Neural cell (in vitro differentiated cells): ENCODE measurements around the gene CEACAM19. TPM values are rescaled to one million over a fixed set of nuclear protein-coding genes. Genes with fewer than 3 reads are reported as not detected.

Experiments used
- H2AFZ ChIP-seq: fragments of 200-600, 300-800 bp; sonication (generic), shearing (Covaris generic); 2 replicates; pipeline ENCODE4 v1.6.0; 2014; ENCODE audit warnings: low read depth, mild to moderate bottlenecking, antibody characterized with exemption, low read length, moderate library complexity
- H3F3A ChIP-seq: fragments of 200-600 bp; shearing (Covaris generic); 2 replicates; pipeline ENCODE4 v1.6.1; 2016; ENCODE audit warnings: mild to moderate bottlenecking, moderate library complexity, mixed read lengths, antibody characterized with exemption, low read length; ENCODE audit not compliant: insufficient read depth, poor library complexity, severe bottlenecking
- H3K27ac ChIP-seq: fragments of 200-600, 300-800 bp; sonication (generic), shearing (Covaris generic); 2 replicates; pipeline ENCODE4 v1.5.1; 2014; ENCODE audit warnings: mild to moderate bottlenecking, low read length, moderate library complexity
- H3K27me3 ChIP-seq: fragments of 300-800, 200-600 bp; sonication (generic), shearing (Covaris generic); 2 replicates; pipeline ENCODE4 v1.6.0; 2014; ENCODE audit warnings: mild to moderate bottlenecking, low read depth, low read length, moderate library complexity; ENCODE audit not compliant: insufficient read depth
- H3K36me3 ChIP-seq: fragments of 300-800, 200-600 bp; sonication (generic), shearing (Covaris generic); 2 replicates; pipeline ENCODE4 v1.5.1; 2014; ENCODE audit warnings: mild to moderate bottlenecking, antibody characterized with exemption, low read length, moderate library complexity; ENCODE audit not compliant: insufficient read depth
- H3K4me2 ChIP-seq: fragments of 300-800, 200-600 bp; sonication (generic), shearing (Covaris generic); 2 replicates; pipeline ENCODE4 v1.6.0; 2014; ENCODE audit warnings: mild to moderate bottlenecking, low read length
- H3K4me3 ChIP-seq: fragments of 300-800, 200-600 bp; sonication (generic), shearing (Covaris generic); 2 replicates; pipeline ENCODE4 v1.5.1; 2014; ENCODE audit warnings: mild to moderate bottlenecking, low read length, moderate library complexity
- H3K79me2 ChIP-seq: fragments of 200-600 bp; shearing (Covaris generic); replicated peaks from 2 replicates; pipeline ENCODE4 v1.6.0; 2014; ENCODE audit warnings: mild to moderate bottlenecking, low read length, moderate library complexity; ENCODE audit not compliant: insufficient read depth
- H3K9ac ChIP-seq: fragments of 300-800, 200-600 bp; sonication (generic), shearing (Covaris generic); 2 replicates; pipeline ENCODE4 v1.6.1; 2016; ENCODE audit warnings: mild to moderate bottlenecking, low read length, mixed read lengths
- H3K9me2 ChIP-seq: fragments of 200-600 bp; shearing (Covaris generic); 2 replicates; pipeline ENCODE4 v1.6.1; 2016; ENCODE audit warnings: mild to moderate bottlenecking, low read length, mixed read lengths; ENCODE audit not compliant: insufficient read depth
- H3K9me3 ChIP-seq: fragments of 200-600, 300-800 bp; sonication (generic), shearing (Covaris generic); 2 replicates; pipeline ENCODE4 v1.6.1; 2016; ENCODE audit warnings: mild to moderate bottlenecking, mixed run types, low read length, moderate library complexity, mixed read lengths
- H4K20me1 ChIP-seq: fragments of 200-600 bp; shearing (Covaris generic); 2 replicates; pipeline ENCODE4 v1.6.1; 2016; ENCODE audit warnings: mild to moderate bottlenecking, mixed run types; ENCODE audit not compliant: insufficient read depth
- EP300 ChIP-seq: fragments of 450-650 bp; conservative IDR thresholded peaks from 2 replicates; pipeline ENCODE4 v1.6.1; 2014; ENCODE audit warnings: antibody characterized with exemption, mild to moderate bottlenecking, moderate library complexity; ENCODE audit not compliant: poor library complexity, severe bottlenecking
- EZH2 ChIP-seq: fragments of 200-600, 300-800 bp; shearing (Covaris generic), sonication (generic); IDR thresholded peaks from 2 replicates; pipeline ENCODE4 v1.6.1; 2014; ENCODE audit warnings: antibody characterized with exemption, low read length, borderline replicate concordance, mild to moderate bottlenecking; ENCODE audit not compliant: insufficient read depth, poor library complexity, severe bottlenecking
- MXI1 ChIP-seq: fragments of 450-650 bp; conservative IDR thresholded peaks from 2 replicates; pipeline ENCODE4 v1.6.1; 2014; ENCODE audit warnings: antibody characterized with exemption, mild to moderate bottlenecking; ENCODE audit not compliant: poor library complexity, severe bottlenecking
- POLR2AphosphoS5 ChIP-seq: IDR thresholded peaks from 2 replicates; pipeline ENCODE4 v1.6.1; 2012
- RAD21 ChIP-seq: fragments of 450-650 bp; conservative IDR thresholded peaks from 2 replicates; pipeline ENCODE4 v1.6.1; 2014; ENCODE audit warnings: antibody characterized with exemption, mild to moderate bottlenecking, moderate library complexity
- SMC3 ChIP-seq: fragments of 450-650 bp; conservative IDR thresholded peaks from 2 replicates; pipeline ENCODE4 v1.6.1; 2014; ENCODE audit warnings: antibody characterized with exemption, mild to moderate bottlenecking, moderate library complexity; ENCODE audit not compliant: poor library complexity
- TAF1 ChIP-seq: IDR thresholded peaks from 2 replicates; pipeline ENCODE4 v1.6.1; 2012; ENCODE audit warnings: low read depth
- polyA plus RNA-seq: library from polyadenylated mRNA; depleted of rRNA; stranded (reverse); fragments of >200 nt; gene quantifications from 2 replicates; pipeline ENCODE4 v1.2.3, GENCODE V29; 2014
- TF ChIP-seq, protein P1 (sequence below): IDR thresholded peaks from 2 replicates; pipeline ENCODE4 v1.6.1; 2012; ENCODE audit warnings: borderline replicate concordance
- TF ChIP-seq, protein P2 (sequence below): fragments of 450-650 bp; IDR thresholded peaks from 2 replicates; pipeline ENCODE4 v1.5.1; 2014; ENCODE audit warnings: antibody characterized with exemption, mild to moderate bottlenecking, moderate library complexity; ENCODE audit not compliant: poor library complexity, severe bottlenecking

CEACAM19 gene
- polyA plus RNA-seq, 1 donor from 2014 or later = 1.9 TPM

DNA sequence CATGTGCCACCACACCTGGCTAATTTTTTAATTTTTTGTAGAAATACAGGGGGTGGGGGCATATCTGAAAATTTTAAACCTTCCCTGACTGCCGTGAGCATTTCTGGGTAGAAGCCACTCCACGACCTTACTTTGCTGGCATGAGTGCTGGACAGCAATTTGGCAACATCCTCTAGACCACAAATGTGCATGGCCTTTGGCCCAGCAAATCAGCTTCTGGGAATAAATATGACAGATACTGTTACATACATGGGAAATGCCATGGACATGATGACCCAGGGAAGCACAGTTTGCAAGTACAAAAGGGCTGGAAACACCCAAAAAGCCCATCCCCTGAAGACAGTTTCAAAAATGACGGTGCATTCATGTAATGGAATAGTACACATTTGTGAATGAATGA is 30.8 kb upstream of the CEACAM19 start:
- Histone ChIP-seq H3K9me2 (no peaks in the 10 kb centered on the region), H2AFZ (no peak overlapping the region), H3K36me3 (no peaks in the 10 kb centered on the region), H3K27ac (no peak overlapping the region), H3K4me2 (no peak overlapping the region), H3F3A (no peaks in the 10 kb centered on the region), H3K4me3 (no peak overlapping the region), H3K9me3 (no peaks in the 10 kb centered on the region), H3K27me3 (peaks cover 4% of the 10 kb centered on the region), H3K79me2 (no peaks in the 10 kb centered on the region), H3K9ac (no peak overlapping the region), H4K20me1 (no peaks in the 10 kb centered on the region)
- no peak for TF ChIP-seq EZH2
- TF ChIP-seq EP300 = no peak
- TF ChIP-seq TAF1 = no peak
- TF ChIP-seq, protein P1, sequence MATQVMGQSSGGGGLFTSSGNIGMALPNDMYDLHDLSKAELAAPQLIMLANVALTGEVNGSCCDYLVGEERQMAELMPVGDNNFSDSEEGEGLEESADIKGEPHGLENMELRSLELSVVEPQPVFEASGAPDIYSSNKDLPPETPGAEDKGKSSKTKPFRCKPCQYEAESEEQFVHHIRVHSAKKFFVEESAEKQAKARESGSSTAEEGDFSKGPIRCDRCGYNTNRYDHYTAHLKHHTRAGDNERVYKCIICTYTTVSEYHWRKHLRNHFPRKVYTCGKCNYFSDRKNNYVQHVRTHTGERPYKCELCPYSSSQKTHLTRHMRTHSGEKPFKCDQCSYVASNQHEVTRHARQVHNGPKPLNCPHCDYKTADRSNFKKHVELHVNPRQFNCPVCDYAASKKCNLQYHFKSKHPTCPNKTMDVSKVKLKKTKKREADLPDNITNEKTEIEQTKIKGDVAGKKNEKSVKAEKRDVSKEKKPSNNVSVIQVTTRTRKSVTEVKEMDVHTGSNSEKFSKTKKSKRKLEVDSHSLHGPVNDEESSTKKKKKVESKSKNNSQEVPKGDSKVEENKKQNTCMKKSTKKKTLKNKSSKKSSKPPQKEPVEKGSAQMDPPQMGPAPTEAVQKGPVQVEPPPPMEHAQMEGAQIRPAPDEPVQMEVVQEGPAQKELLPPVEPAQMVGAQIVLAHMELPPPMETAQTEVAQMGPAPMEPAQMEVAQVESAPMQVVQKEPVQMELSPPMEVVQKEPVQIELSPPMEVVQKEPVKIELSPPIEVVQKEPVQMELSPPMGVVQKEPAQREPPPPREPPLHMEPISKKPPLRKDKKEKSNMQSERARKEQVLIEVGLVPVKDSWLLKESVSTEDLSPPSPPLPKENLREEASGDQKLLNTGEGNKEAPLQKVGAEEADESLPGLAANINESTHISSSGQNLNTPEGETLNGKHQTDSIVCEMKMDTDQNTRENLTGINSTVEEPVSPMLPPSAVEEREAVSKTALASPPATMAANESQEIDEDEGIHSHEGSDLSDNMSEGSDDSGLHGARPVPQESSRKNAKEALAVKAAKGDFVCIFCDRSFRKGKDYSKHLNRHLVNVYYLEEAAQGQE = no peak
- TF ChIP-seq MXI1 = no peak
- no peak for TF ChIP-seq RAD21
- TF ChIP-seq SMC3 = no peak
- TF ChIP-seq POLR2AphosphoS5 = no peak
- TF ChIP-seq, protein P2, sequence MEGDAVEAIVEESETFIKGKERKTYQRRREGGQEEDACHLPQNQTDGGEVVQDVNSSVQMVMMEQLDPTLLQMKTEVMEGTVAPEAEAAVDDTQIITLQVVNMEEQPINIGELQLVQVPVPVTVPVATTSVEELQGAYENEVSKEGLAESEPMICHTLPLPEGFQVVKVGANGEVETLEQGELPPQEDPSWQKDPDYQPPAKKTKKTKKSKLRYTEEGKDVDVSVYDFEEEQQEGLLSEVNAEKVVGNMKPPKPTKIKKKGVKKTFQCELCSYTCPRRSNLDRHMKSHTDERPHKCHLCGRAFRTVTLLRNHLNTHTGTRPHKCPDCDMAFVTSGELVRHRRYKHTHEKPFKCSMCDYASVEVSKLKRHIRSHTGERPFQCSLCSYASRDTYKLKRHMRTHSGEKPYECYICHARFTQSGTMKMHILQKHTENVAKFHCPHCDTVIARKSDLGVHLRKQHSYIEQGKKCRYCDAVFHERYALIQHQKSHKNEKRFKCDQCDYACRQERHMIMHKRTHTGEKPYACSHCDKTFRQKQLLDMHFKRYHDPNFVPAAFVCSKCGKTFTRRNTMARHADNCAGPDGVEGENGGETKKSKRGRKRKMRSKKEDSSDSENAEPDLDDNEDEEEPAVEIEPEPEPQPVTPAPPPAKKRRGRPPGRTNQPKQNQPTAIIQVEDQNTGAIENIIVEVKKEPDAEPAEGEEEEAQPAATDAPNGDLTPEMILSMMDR = no peak

DNA sequence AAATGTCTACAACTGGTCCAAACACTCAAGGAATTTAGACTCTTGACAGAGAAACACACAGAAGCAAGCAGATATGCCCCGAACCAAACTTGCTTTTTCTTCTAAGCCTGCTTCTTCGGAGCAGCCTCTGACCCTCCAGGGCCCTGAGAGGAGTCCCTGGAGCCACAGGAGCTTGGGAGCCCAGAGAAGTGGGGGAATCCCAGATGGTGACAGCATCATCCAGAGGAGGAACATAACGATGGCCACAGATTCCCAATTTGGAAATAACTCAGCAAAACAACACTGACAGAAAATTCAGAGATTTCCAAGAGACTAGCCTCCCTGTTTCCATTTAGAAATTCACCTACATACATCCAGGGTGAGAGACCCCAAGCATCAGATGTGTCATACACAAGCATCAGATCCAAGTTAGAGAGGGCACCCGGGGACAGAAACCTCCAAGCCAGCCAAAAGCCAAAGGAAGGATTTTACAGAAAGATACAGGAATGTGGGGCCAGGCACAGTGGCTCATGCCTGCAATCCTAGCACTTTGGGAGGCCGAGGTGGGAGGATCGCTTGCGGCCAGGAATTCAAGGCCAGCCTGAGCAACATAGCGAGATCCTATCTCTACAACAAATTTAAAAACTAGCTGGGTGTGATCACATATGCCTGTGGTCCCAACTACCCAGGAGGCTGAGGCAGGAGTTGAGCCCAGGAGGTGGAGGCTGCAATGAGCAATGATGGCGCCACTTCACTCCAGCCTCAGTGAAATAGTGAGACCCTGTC is 29.6 kb upstream of the CEACAM19 start:
- H3K4me3 ChIP-seq = no peak overlapping the region
- H3K79me2 ChIP-seq = no peaks in the 10 kb centered on the region
- H2AFZ ChIP-seq = no peak overlapping the region
- no peak overlapping the region for H3K9ac ChIP-seq
- H3K9me3 ChIP-seq = no peaks in the 10 kb centered on the region
- H3K9me2 ChIP-seq = no peaks in the 10 kb centered on the region
- no peaks in the 10 kb centered on the region for H3F3A ChIP-seq
- H4K20me1 ChIP-seq = no peaks in the 10 kb centered on the region
- H3K36me3 ChIP-seq = no peaks in the 10 kb centered on the region
- TF ChIP-seq RAD21 (no peak), EP300 (no peak), EZH2 (no peak)
- peaks cover 4% of the 10 kb centered on the region for H3K27me3 ChIP-seq
- H3K4me2 ChIP-seq = no peak overlapping the region
- H3K27ac ChIP-seq = no peak overlapping the region
